ENCODE measurements around the gene CASTOR1.
"Not testable (repeated sequence)": the region's sequence is repeated elsewhere in the genome, so short reads cannot be mapped to it uniquely, and the experiment has no call there.

CASTOR1 gene

GRCh38 chr22:30289141-30289979 is at the start of gene CASTOR1:
Gene CASTOR1, minus strand, starts transcription at chr22:30289505. Its CDS starts 8 bp downstream, at chr22:30289497.
- peak; percentile 99 for DNase-seq (ENCODE audit: low read depth)

GRCh38 chr22:30338802-30339201 is 49.5 kb upstream of the CASTOR1 start:
- no peak for DNase-seq (ENCODE audit: low read depth)

GRCh38 chr22:30338341-30338740 is 49.0 kb upstream of the CASTOR1 start:
- DNase-seq (ENCODE audit: low read depth): not testable (repeated sequence)

GRCh38 chr22:30337461-30337778 is 48.1 kb upstream of the CASTOR1 start:
- DNase-seq (ENCODE audit: low read depth): no peak

GRCh38 chr22:30336752-30337460 is 47.6 kb upstream of the CASTOR1 start:
- DNase-seq (ENCODE audit: low read depth): no peak

GRCh38 chr22:30335236-30335635 is 45.9 kb upstream of the CASTOR1 start:
- DNase-seq (ENCODE audit: low read depth): no peak

- DNase-seq (ENCODE audit: low read depth): no peak
Observed at GRCh38 chr22:30334646-30335045, 45.3 kb upstream of the CASTOR1 start.

GRCh38 chr22:30333707-30334087 is 44.4 kb upstream of the CASTOR1 start:
- no peak for DNase-seq (ENCODE audit: low read depth)

GRCh38 chr22:30332994-30333706 is 43.8 kb upstream of the CASTOR1 start:
- DNase-seq (ENCODE audit: low read depth): no peak

- DNase-seq (ENCODE audit: low read depth): no peak
Observed at GRCh38 chr22:30332551-30332950, 43.2 kb upstream of the CASTOR1 start.

GRCh38 chr22:30328466-30329049 is 39.3 kb upstream of the CASTOR1 start:
- peak; percentile 8 for DNase-seq (ENCODE audit: low read depth)

- peak; percentile 34 for DNase-seq (ENCODE audit: low read depth)
Observed at GRCh38 chr22:30327864-30328345, 38.6 kb upstream of the CASTOR1 start.

- peak; percentile 91 for DNase-seq (ENCODE audit: low read depth)
Observed at GRCh38 chr22:30326706-30327362, 37.5 kb upstream of the CASTOR1 start, which contains the start of gene TBC1D10A. Gene TBC1D10A, minus strand, starts transcription at chr22:30326941. Its CDS starts 60 bp downstream, at chr22:30326881.

- peak; percentile 55 for DNase-seq (ENCODE audit: low read depth)
Observed at GRCh38 chr22:30326255-30326705, 37.0 kb upstream of the CASTOR1 start.

GRCh38 chr22:30325724-30326254 is 36.5 kb upstream of the CASTOR1 start:
- DNase-seq (ENCODE audit: low read depth): no peak

- DNase-seq (ENCODE audit: low read depth): peak; percentile 95
Observed at GRCh38 chr22:30325065-30325720, 35.9 kb upstream of the CASTOR1 start.

- DNase-seq (ENCODE audit: low read depth): peak; percentile 25
Observed at GRCh38 chr22:30324014-30324730, 34.9 kb upstream of the CASTOR1 start.

- DNase-seq (ENCODE audit: low read depth): no peak
Observed at GRCh38 chr22:30323246-30323645, 33.9 kb upstream of the CASTOR1 start.

GRCh38 chr22:30321461-30321860 is 32.2 kb upstream of the CASTOR1 start:
- DNase-seq (ENCODE audit: low read depth): no peak

- no peak for DNase-seq (ENCODE audit: low read depth)
Observed at GRCh38 chr22:30320021-30320556, 30.8 kb upstream of the CASTOR1 start.

All from ELR (cell line).